Measurements from ENCODE around the gene LPIN1.
"Not testable (repeated sequence)": the region's sequence is repeated elsewhere in the genome, so short reads cannot be mapped to it uniquely, and the experiment has no call there.

The LPIN1 gene

DNA sequence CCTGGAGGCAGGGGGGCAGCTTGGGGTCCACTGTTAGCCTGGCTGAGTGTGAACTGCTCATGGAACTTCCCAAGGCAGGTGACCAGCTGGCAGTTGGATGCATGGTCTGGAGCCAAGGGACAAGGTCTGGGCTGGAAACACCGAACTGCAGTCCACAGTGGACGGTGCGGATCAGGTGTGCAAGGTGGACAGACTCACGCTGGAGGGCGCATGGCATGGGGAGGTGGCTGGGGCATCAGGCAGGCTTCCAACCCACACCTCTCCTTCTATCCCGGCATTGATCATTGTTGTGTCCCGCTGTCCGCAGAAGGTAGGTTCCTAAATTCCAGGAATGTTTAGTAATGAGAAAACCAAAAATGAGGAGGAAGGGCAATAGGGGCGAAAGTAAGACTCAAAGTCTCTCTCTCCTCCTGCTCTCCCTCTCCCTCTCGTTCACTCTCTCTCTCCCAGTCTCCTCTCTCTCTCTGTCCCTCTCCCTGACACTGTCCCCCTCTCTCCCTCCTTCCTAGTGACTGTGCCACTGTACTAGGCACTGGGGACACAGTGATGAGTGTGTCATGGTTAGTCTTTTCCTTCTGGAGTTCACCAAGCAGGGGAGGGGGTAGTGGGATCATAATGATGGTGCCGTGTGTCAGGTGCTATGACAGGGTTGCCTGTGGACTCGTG is 30.3 kb upstream of the LPIN1 start:
- FAIRE-seq, result no peak

- FAIRE-seq, result no peak
These were observed 29.6 kb upstream of the LPIN1 start for GRCh38 chr2:11716689-11717321.

GRCh38 chr2:11717623-11718022 is 28.8 kb upstream of the LPIN1 start:
- no peak for FAIRE-seq

DNA sequence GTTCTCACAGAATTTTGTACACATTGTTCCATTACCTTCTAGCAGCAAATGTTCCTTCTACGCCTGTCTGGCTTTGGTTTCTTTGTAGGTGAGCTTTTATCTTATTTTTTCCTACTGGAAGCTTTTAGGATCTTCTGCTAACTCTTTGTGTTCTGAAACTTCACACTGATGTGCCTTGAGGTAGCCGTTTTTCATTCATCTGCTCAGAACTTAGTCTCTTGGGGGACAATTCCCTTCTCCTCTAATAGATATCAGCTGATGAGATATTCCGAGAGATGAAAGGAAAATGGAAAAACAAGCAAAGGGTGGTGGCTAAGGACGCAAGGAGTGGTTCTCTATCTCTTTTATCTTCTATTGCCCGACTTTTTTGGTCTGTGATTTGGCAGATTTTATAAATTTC is 27.8 kb upstream of the LPIN1 start:
- FAIRE-seq, result no peak

GRCh38 chr2:11719230-11719977 is 27.0 kb upstream of the LPIN1 start:
- no peak for FAIRE-seq

GRCh38 chr2:11720752-11721151 is 25.7 kb upstream of the LPIN1 start:
- no peak for FAIRE-seq

DNA sequence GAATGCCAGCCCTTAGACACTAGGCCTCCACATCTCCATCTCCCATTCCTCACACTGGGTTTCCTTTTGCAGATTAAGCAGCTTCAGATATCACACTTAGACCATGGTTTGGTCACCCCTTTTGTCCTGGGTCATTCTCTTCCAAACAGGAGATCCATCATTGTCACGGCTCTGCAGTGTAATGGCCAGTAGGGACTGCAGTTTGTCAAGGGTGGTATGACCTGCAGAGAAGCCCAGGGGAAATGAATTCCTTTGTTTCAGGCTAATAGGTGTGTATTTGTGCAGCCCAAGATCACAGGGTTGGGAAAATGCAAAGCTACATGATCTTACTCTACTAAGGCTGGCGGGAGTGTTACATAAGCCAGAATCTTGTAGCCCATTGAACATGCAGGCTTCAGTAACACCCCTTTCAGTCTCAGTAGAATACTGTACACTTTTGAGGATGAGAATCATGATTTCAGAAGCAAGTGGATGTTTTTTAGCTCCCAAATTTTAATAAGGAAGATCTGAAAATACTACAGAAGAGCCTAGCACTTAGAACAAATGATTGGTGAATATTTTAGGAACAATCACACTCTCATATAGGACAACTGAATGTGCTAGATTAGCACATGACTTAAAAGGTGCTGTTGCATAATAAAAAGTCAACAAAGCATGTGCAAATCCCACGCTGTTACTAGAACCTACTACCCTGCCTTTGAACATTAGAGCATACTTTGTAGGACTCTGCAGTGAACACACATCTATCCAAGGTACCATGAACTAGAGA is 24.0 kb upstream of the LPIN1 start:
- FAIRE-seq, result no peak

DNA sequence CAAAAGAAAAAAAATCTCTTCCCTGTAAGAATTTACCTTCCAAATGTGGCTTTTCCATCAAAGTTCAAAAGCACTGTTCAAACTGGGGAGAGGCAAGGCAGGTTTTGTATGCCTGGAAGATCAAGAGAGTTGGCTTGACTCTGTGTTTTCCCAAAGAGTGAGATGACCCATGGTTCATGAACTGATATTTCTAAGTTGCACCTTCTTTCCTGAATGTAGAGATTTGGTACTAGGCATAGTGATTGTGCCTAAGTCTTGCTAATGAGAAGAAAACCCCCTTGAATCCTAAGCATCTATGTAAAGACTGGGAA is 23.4 kb upstream of the LPIN1 start:
- no peak for FAIRE-seq

DNA sequence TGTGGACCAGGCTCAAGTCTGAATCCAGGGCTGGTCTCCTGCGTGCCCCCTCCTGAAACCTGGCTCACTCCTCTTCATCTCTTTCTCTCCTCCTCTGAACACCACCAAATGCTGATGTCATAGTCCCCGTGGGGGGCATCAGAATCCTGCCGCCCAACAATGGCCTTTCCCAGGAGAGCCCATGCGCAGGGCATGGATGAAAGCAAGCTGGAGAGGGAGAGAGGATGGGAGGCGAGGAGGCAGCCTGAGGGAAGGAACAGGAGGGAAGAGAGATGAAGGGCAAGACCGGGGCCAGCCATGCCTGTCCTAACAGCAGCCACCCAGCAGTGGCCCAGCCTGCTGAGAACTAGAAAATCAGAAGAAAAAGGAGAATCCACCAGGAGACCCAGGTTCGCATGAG is 22.3 kb upstream of the LPIN1 start:
- no peak for FAIRE-seq

- FAIRE-seq, result no peak
These were observed 20.0 kb upstream of the LPIN1 start for GRCh38 chr2:11726384-11726783.

DNA sequence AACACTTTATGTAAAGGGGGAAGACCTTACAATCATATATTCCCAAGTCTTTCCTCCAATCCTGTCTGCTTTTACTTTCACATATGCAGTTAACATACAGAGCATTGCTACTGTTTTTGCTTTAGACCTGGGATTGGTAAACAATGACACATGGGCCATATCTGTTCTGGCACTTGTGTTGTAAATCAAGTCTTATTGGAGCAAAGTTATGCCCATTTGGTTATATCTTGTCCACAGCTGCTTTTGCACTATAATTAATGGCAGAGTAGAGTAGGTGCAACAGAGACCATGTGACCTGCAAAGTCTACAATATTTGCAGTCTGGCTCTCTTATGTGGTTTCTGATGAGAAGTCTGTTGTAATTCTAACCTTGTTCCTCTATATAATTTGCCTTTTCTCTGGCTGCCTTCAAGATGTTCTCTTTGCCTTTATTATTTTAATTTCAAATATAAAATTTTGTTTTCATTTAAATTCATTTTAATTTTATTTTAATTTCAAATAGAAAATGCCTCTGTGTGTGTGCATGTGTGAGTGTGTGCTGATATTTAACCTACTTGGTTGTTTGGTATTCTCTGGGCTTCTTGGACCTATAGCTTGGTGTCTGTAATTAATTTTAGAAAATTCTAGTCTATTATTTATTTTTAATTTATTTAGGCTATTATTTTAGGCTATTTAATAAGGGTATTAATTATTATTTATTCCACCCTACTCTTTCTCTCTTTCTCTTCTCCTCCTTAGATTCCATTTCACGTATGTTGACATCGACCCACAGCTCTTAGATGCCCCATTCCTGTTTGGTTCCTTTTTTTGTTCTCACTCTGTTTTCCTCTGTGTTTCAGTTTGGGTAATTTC is 16.8 kb upstream of the LPIN1 start:
- no peak for FAIRE-seq

GRCh38 chr2:11731214-11731984 is 15.0 kb upstream of the LPIN1 start:
- FAIRE-seq, result not testable (repeated sequence)

- FAIRE-seq, result no peak
These were observed 13.8 kb upstream of the LPIN1 start for GRCh38 chr2:11732587-11732986.

DNA sequence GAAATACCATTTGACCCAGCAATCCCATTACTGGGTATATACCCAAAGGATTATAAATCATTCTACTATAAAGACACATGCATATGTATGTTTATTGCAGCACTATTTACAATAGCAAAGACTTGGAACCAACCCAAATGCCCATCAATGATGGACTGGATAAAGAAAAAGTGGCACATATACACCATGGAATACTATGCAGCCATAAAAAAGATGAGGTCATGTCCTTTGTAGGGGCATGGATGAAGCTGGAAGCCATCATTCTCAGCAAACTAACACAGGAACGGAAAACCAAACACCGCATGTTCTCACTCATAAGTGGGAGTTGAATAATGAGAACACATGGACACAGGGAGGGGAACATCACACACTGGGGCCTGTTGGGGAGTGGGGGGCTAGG is 8.6 kb upstream of the LPIN1 start:
- FAIRE-seq, result not testable (repeated sequence)

GRCh38 chr2:11738589-11739436 is 7.6 kb upstream of the LPIN1 start:
- no peak for FAIRE-seq

- no peak for FAIRE-seq
These were observed 5.7 kb upstream of the LPIN1 start for GRCh38 chr2:11740723-11741122.

DNA sequence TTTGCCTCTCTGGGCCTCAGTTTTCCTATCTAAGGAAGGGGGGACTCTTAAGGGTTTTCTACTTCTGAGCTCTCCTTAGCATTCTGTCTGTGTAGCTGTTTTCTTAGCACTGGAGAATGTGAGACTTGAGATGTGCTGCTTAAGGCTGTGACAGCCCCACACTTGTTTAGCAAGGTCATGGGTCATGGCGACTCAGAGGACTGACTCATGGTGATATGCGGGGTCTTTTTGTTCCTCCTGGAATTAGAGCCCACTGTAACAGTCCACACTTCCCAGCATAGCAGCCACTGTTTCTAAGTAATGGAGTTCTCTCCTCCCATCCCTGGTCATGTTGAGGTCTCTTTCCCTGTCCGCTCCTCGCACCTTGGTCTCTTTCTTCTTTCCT is 4.1 kb upstream of the LPIN1 start:
- no peak for FAIRE-seq

DNA sequence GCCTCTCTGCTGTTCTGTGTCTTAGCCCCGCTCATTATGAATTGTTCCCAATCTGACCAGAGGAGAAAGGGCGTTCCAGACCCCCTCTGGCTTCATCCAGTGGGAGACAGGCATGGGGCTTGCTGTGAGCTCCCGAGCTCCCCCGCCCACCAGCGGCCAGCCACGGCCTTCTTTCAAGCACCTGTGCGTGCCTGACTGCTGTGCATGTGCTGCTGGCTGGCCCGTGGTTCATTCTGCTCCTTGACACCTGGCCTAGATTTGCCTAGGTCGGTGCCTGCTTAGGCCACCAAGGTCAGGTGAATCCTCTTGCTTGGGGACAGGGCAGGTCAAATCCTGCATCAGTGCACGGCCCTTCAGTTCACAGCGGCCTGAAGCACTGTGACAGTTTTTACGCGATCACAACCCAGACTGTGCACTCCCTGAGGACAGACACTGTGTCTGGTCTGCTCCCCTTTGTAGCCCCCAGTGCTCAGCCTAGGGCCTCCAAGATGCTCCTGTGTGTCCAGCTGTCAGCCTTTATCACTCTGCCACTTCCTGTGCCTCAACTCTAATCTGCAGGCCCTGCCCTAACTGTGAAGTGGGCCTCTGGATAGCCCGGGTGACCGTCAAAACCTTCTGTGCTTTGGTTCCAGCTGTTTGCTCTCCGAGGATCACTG is 3.6 kb upstream of the LPIN1 start:
- FAIRE-seq, result no peak

GRCh38 chr2:11743366-11743765 is 3.1 kb upstream of the LPIN1 start:
- FAIRE-seq, result no peak

GRCh38 chr2:11743846-11744553 is 2.4 kb upstream of the LPIN1 start:
- FAIRE-seq, result peak; percentile 87

Measured in TTC549 (cell line).